Heart right ventricle (tissue), 16 donors: ENCODE data around the gene SEPTIN10. TPM values are rescaled to one million over a fixed set of nuclear protein-coding genes. Genes with fewer than 3 reads are reported as not detected.
"Not testable (repeated sequence)": the region's sequence is repeated elsewhere in the genome, so short reads cannot be mapped to it uniquely, and the experiment has no call there.

Experiments
- ATAC-seq, 8 donors: fragments of 200-7000 bp; cut with Tn5 transposase; one replicate each; pipeline ENCODE4 v1.9.1; 2020; ENCODE audit warnings: mild to moderate bottlenecking in 8 of 8, moderate library complexity in 8 of 8, moderate number of reproducible peaks in 1 of 8
- DNase-seq, 2 donors: peaks; one replicate each; pipeline ENCODE4 v3.0.0-alpha.2; 2020
- H3K27ac ChIP-seq, 10 donors: fragments of 200-600 bp; sonication (generic) in 2 of 10; one replicate each; pipeline versions ENCODE4 v1.5.0 to v1.8.0; 2020 to 2022; ENCODE audit warnings: mild to moderate bottlenecking in 3 of 10
- H3K27me3 ChIP-seq, 7 donors: fragments of 200-600 bp; one replicate each; pipeline ENCODE4 v1.8.0; 2021 to 2022; ENCODE audit warnings: mild to moderate bottlenecking in 2 of 7
- H3K36me3 ChIP-seq, 9 donors: fragments of 200-600 bp; sonication (generic) in 1 of 9; one replicate each; pipeline versions ENCODE4 v1.5.0 to v1.8.0; 2020 to 2022; ENCODE audit warnings: mild to moderate bottlenecking in 2 of 9
- H3K4me1 ChIP-seq, 9 donors: fragments of 200-600 bp; sonication (generic) in 1 of 9; one replicate each; pipeline versions ENCODE4 v1.5.0 to v1.8.0; 2020 to 2022; ENCODE audit warnings: mild to moderate bottlenecking in 4 of 9
- H3K4me3 ChIP-seq, 10 donors: fragments of 200-600 bp; sonication (generic) in 2 of 10; one replicate each; pipeline versions ENCODE4 v1.5.0 to v1.8.0; 2020 to 2022; ENCODE audit warnings: mild to moderate bottlenecking in 7 of 10, moderate library complexity in 2 of 10
- H3K9me3 ChIP-seq, 11 donors: fragments of 200-600 bp in 10 of 11; sonication (generic) in 2 of 11; one replicate each; pipeline versions ENCODE4 v1.5.0 to v1.8.0; 2013 to 2022; ENCODE audit warnings: mild to moderate bottlenecking in 2 of 11, control low read depth in 1 of 11, moderate library complexity in 1 of 11
- WGBS, 2 donors: extraction: QIAGEN DNeasy Blood & Tissue Kit; methylation state at CpG; one replicate each; pipeline ENCODE4 v1.1.7; 2013; ENCODE audit warnings: inconsistent platforms in 1 of 2; 5-methylcytosine and 5-hydroxymethylcytosine counted together
- intact Hi-C, 10 donors: fragments of 100-400 bp; cut with DNase I; formaldehyde crosslinking; loops; one replicate each; pipeline versions ENCODE4 v1.11.1 to v1.14.2; 2022
- polyA plus RNA-seq, 2 donors: library from polyadenylated mRNA; stranded (reverse); fragments of 200-250 nt; gene quantifications; one replicate each; pipeline ENCODE4 v1.2.3, GENCODE V29; 2013
- total RNA-seq, 10 donors: library from RNA; stranded (reverse); fragmentation: NEBNext Ultra II Directional in 3 of 10; extraction: Animal tissue kit (Norgen Biotek cat#: 25700) in 3 of 10; gene quantifications; one replicate each; pipeline versions ENCODE4 v1.2.1 to v1.2.4, GENCODE V29; 2021 to 2023
- TF ChIP-seq, protein P1 (sequence below), 9 donors: fragments of 200-600 bp; sonication (generic) in 2 of 9; IDR thresholded peaks; one replicate each; pipeline versions ENCODE4 v1.5.0 to v1.8.0; 2021 to 2022; ENCODE audit warnings: antibody characterized with exemption in 9 of 9, mild to moderate bottlenecking in 5 of 9, moderate library complexity in 1 of 9
- donor health status: Arrhythmogenic right ventricular cardiomyopathy.
- donor health status: ischemic (EF 13 %, LVEDD 7.1; RV severe dilation, severe dysfunction).
- donor health status: healthy with polysubstance abuse.
- donor health status: DM: no; HTN: yes; CAD: no.
- donor health status: DM: no; HTN: no; CAD: no.
- donor health status: ischemic (EF 25% LVEDD 6.9; RV normal size, moderate dysfunction).
- donor health status: ischemic (EF 25% LVEDD 5.7; RV mildly dilated, moderate dysfunction).
- donor health status: healthy.
- donor health status: DM: yes; HTN: yes; CAD: no.
- donor health status: Ischemic cardiomyopathy.
- donor health status: ischemic (EF 35%, LVEDD 5.7; RV mildly dilated, moderate dysfunction).
- donor health status: nonischemic (EF 11% LVEDD 7.7; RV severe dilation, severe dysfunction).
- donor health status: DM: yes; HTN: yes; CAD: no.
- donor health status: PGD.
- donor health status: ischemic (EF 29% LVEDD 5.4; RV normal size, mild dysfunction).
- donor health status: nonischemic (EF 23%, LVEDD 6.1; RV moderate dilation, normal function).

SEPTIN10 gene
- total and polyA plus RNA-seq, 12 donors = 20.9 to 61.0 (median 50.1) TPM

DNA sequence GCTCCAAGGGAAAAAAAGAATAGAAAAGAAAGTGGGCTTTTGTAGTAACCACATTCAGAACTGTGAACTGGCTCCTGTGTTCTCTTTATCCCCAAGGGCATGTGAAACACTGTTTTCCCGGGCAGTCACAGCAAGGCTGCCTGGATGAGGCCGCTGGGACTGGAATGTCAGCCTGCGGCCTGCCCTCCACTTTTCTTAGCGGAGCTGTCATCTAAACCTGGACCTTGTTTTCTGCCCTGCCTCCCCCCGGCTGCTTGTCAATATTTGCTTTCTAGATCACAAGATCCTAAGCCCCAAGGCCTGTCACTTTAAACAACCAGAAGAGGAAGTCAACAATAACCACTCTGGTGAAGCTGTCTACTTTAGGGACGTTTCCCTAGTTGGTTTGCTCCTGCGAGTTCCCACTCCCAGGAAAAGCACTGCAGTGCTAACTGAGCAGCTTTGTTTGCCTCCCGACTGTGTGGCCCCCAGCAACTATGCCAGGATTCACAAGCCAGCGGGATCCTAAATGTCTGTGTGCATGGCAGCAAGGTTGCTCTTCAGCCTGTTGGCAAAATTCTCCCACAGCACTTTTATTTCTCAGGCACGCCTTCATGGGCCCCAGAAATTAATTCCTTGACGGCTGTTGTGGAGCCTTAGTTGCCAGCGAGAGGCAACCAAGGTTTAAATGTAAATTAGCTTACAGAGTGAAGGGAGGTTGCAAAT lies 31.0 kb upstream of the SEPTIN10 start:
- TF ChIP-seq, protein P1, sequence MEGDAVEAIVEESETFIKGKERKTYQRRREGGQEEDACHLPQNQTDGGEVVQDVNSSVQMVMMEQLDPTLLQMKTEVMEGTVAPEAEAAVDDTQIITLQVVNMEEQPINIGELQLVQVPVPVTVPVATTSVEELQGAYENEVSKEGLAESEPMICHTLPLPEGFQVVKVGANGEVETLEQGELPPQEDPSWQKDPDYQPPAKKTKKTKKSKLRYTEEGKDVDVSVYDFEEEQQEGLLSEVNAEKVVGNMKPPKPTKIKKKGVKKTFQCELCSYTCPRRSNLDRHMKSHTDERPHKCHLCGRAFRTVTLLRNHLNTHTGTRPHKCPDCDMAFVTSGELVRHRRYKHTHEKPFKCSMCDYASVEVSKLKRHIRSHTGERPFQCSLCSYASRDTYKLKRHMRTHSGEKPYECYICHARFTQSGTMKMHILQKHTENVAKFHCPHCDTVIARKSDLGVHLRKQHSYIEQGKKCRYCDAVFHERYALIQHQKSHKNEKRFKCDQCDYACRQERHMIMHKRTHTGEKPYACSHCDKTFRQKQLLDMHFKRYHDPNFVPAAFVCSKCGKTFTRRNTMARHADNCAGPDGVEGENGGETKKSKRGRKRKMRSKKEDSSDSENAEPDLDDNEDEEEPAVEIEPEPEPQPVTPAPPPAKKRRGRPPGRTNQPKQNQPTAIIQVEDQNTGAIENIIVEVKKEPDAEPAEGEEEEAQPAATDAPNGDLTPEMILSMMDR (IDR thresholded peaks at IDR 0.05) = no peak
- Histone ChIP-seq H3K4me1 (peaks cover 0 to 16% (median 11%) of the 10 kb centered on the region in 9 donors), H3K27ac (peak overlapping the region in 8 of 10 donors; percentile 19 to 83 (median 37)), H3K9me3 (no peaks in the 10 kb centered on the region), H3K36me3 (no peaks in the 10 kb centered on the region), H3K27me3 (no peaks in the 10 kb centered on the region), H3K4me3 (no peak overlapping the region)
- DNase-seq (peak in 1 of 2 donors; percentile 17), ATAC-seq (peak in 6 of 8 donors; percentile 46 to 75 (median 66))
- intact Hi-C loops = no loop called here
- 38 to 40% methylated on average over 12 of the region's 12 CpGs for WGBS, 2 donors

- H3K27ac ChIP-seq, H3K4me3 ChIP-seq, H3K9me3 ChIP-seq, H3K36me3 ChIP-seq, H3K27me3 ChIP-seq, DNase-seq, intact Hi-C loops, ATAC-seq: not testable (repeated sequence)
- H3K4me1 ChIP-seq = peaks cover 0 to 44% (median 11%) of the 10 kb centered on the region in 9 donors
- 97 to 98% methylated on average over 9 of the region's 9 CpGs for WGBS, 2 donors
These were observed 26.2 kb upstream of the SEPTIN10 start for GRCh38 chr2:109640000-109640399.

- peak overlapping the region in 1 of 10 donors; percentile 80 for H3K27ac ChIP-seq
- ATAC-seq (no peak), DNase-seq (no peak)
- TF ChIP-seq, protein P1 (IDR thresholded peaks at IDR 0.05) = no peak
- no peak overlapping the region for H3K4me3 ChIP-seq
- 61 to 66% methylated on average over 3 of the region's 3 CpGs for WGBS, 2 donors
- peaks cover 0 to 32% (median 0%) of the 10 kb centered on the region in 9 donors for H3K4me1 ChIP-seq
- no peaks in the 10 kb centered on the region for H3K9me3 ChIP-seq
- H3K36me3 ChIP-seq = no peaks in the 10 kb centered on the region
- intact Hi-C loops = no loop called here
- no peaks in the 10 kb centered on the region for H3K27me3 ChIP-seq
These were observed 25.0 kb upstream of the SEPTIN10 start for GRCh38 chr2:109638795-109639194.

DNA sequence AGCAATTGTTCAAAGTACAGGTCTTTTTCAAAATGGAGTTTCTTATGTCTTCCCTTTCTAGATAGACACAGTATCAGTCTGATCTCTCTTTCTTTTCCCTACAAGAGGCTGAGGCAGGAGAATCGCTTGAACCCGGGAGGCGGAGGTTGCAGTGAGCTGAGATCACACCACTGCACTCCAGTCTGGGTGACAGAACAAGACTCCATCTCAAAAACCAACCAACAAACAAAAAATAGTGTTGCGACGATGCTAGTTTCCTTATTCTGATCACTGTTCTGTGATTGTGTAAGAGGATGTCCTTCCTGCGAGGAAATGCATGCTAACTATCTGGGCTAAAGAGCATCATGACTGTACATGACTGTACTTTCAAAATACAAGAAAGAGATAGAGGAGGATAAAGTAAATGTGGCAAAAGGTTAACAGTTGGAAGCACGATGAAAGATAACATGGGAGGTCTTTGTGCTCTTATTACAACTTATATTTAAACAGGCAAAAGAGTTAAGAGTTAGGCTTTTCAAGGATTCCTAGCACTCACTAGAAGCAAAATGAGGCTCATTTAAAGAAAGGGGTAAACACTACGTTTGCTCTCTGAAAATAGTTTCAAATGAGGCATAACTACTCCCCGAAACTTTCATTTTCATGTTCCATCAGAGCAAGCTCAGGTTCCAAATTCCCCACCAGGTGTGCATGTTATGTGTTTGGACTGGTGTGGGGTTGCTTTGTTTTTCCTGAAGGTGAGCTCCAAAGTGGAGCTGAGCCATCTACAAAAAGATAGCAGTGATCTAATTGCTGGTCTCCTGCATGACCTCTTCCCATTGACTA lies 24.2 kb upstream of the SEPTIN10 start:
- Histone ChIP-seq H3K4me1 (peaks cover 0 to 37% (median 0%) of the 10 kb centered on the region in 9 donors), H3K9me3 (no peaks in the 10 kb centered on the region), H3K27ac (peak overlapping the region in 1 of 10 donors; percentile 80), H3K27me3 (no peaks in the 10 kb centered on the region), H3K4me3 (no peak overlapping the region), H3K36me3 (no peaks in the 10 kb centered on the region)
- TF ChIP-seq, protein P1 (IDR thresholded peaks at IDR 0.05) = no peak
- DNase-seq (no peak), ATAC-seq (peak in 1 of 8 donors; percentile 34)
- intact Hi-C loops = no loop called here
- 74 to 75% methylated on average over 9 of the region's 9 CpGs for WGBS, 2 donors
